GM23248 (cell line): ENCODE measurements around the gene TBCC. TPM values are rescaled to one million over a fixed set of nuclear protein-coding genes. Genes with fewer than 3 reads are reported as not detected.
"Not testable (repeated sequence)": the region's sequence is repeated elsewhere in the genome, so short reads cannot be mapped to it uniquely, and the experiment has no call there.

ENCODE experiments used
- DNase-seq: peaks from one replicate; pipeline ENCODE4 v3.0.0-alpha.2; 2015
- H2AFZ ChIP-seq: fragments of 200-600 bp; sonication (generic); 2 replicates; pipeline ENCODE4 v1.6.1; 2016; ENCODE audit warnings: antibody characterized with exemption
- H3F3A ChIP-seq: fragments of 200-600 bp; sonication (generic); 2 replicates; pipeline ENCODE4 v1.6.1; 2016; ENCODE audit warnings: mild to moderate bottlenecking, antibody characterized with exemption, mixed run types; ENCODE audit not compliant: insufficient read depth
- H3K27ac ChIP-seq: fragments of 200-600 bp; sonication (generic); 2 replicates; pipeline ENCODE4 v1.5.1; 2016; ENCODE audit warnings: mild to moderate bottlenecking
- H3K27me3 ChIP-seq: fragments of 200-600 bp; sonication (generic); replicated peaks from 2 replicates; pipeline ENCODE4 v1.6.1; 2016; ENCODE audit warnings: mild to moderate bottlenecking; ENCODE audit not compliant: insufficient read depth
- H3K36me3 ChIP-seq: fragments of 200-600 bp; sonication (generic); 2 replicates; pipeline ENCODE4 v1.6.1; 2016; ENCODE audit warnings: low read depth, mild to moderate bottlenecking
- H3K4me1 ChIP-seq: fragments of 200-600 bp; sonication (generic); 2 replicates; pipeline ENCODE4 v1.6.1; 2016; ENCODE audit warnings: mild to moderate bottlenecking; ENCODE audit not compliant: insufficient read depth
- H3K4me2 ChIP-seq: fragments of 200-600 bp; sonication (generic); one replicate; pipeline ENCODE4 v1.6.1; 2016; ENCODE audit warnings: mild to moderate bottlenecking; ENCODE audit not compliant: unreplicated experiment
- H3K4me3 ChIP-seq: fragments of 200-600 bp; sonication (generic); 2 replicates; pipeline ENCODE4 v1.5.1; 2016; ENCODE audit warnings: mild to moderate bottlenecking
- H3K79me2 ChIP-seq: fragments of 200-600 bp; sonication (generic); 2 replicates; pipeline ENCODE4 v1.6.1; 2016; ENCODE audit warnings: mild to moderate bottlenecking; ENCODE audit not compliant: insufficient read depth
- H3K9ac ChIP-seq: fragments of 200-600 bp; sonication (generic); 2 replicates; pipeline ENCODE4 v1.6.1; 2016; ENCODE audit warnings: mild to moderate bottlenecking
- H3K9me2 ChIP-seq: fragments of 200-600 bp; sonication (generic); 2 replicates; pipeline ENCODE4 v1.6.1; 2016; ENCODE audit warnings: mixed run types, mild to moderate bottlenecking, moderate library complexity; ENCODE audit not compliant: insufficient read depth
- H3K9me3 ChIP-seq: fragments of 200-600 bp; sonication (generic); one replicate; pipeline ENCODE4 v1.6.1; 2017; ENCODE audit warnings: low read depth
- H4K20me1 ChIP-seq: fragments of 200-600 bp; sonication (generic); 2 replicates; pipeline ENCODE4 v1.6.0; 2016; ENCODE audit not compliant: insufficient read depth
- EZH2 ChIP-seq: fragments of 200-600 bp; sonication (generic); IDR thresholded peaks from 2 replicates; pipeline ENCODE4 v1.6.1; 2018; ENCODE audit warnings: antibody characterized with exemption, mild to moderate bottlenecking; ENCODE audit not compliant: insufficient read depth, poor library complexity, severe bottlenecking
- EZH2phosphoT487 ChIP-seq: fragments of 200-600 bp; sonication (generic); IDR thresholded peaks from 2 replicates; pipeline ENCODE4 v1.6.1; 2018; ENCODE audit warnings: antibody characterized with exemption, moderate library complexity, mild to moderate bottlenecking, low read depth; ENCODE audit not compliant: insufficient read depth
- whole genome bisulfite sequencing, 2 experiments: methylation state at CpG; one replicate each; pipeline ENCODE4 v1.1.6; 2015 to 2017; ENCODE audit warnings: low lambda C conversion rate in 2 of 2, low coverage in 1 of 2; ENCODE audit errors: missing lambda C conversion rate in 2 of 2; 5-methylcytosine and 5-hydroxymethylcytosine counted together
- in situ Hi-C: fragments of 300-500 bp; cut with MboI; formaldehyde crosslinking; loops from 2 replicates; pipeline ENCODE4 v1.15.0; 2020
- polyA plus RNA-seq: library from polyadenylated mRNA; unstranded; fragments of >200 nt; fragmentation: Nextera tagmentation; extraction: Ambion mirVana; gene quantifications from 2 replicates; pipeline ENCODE4 v1.2.1, GENCODE V29; 2016
- total RNA-seq: library from RNA; depleted of rRNA; stranded (reverse); fragments of >200 nt; shearing (Covaris generic); gene quantifications from 2 replicates; pipeline ENCODE4 v1.2.3, GENCODE V29; 2014

Gene TBCC
- total and polyA plus RNA-seq, 2 experiments from 2014 or later, result 35.0 to 36.9 TPM

- in situ Hi-C loops, result no loop called here
- no peak overlapping the region for H2AFZ ChIP-seq
- DNase-seq, result no peak
- H3K9me2 ChIP-seq, result no peaks in the 10 kb centered on the region
- H3K9me3 ChIP-seq, result no peaks in the 10 kb centered on the region
- no peaks in the 10 kb centered on the region for H3K79me2 ChIP-seq
- no peak overlapping the region for H3K27ac ChIP-seq
- H3K4me2 ChIP-seq, result no peak overlapping the region
- WGBS, 2 experiments, result 90 to 93% methylated on average over 7 of the region's 7 CpGs
- no peaks in the 10 kb centered on the region for H3K36me3 ChIP-seq
- H3K27me3 ChIP-seq, result no peaks in the 10 kb centered on the region
- H3F3A ChIP-seq, result no peaks in the 10 kb centered on the region
- no peak overlapping the region for H3K4me3 ChIP-seq
- H4K20me1 ChIP-seq, result no peaks in the 10 kb centered on the region
- no peak for TF ChIP-seq EZH2phosphoT487
- H3K9ac ChIP-seq, result no peak overlapping the region
- no peaks in the 10 kb centered on the region for H3K4me1 ChIP-seq
Measured at GRCh38 chr6:42707595-42707994, 38.3 kb downstream of the TBCC start.

- Histone ChIP-seq H3K36me3 (no peaks in the 10 kb centered on the region), H3K4me1 (peaks cover 7% of the 10 kb centered on the region), H3K9me2 (no peaks in the 10 kb centered on the region), H3K27ac (no peak overlapping the region), H3K9me3 (no peaks in the 10 kb centered on the region), H3F3A (no peaks in the 10 kb centered on the region), H3K9ac (no peak overlapping the region), H4K20me1 (no peaks in the 10 kb centered on the region), H3K4me2 (no peak overlapping the region), H3K4me3 (no peak overlapping the region), H2AFZ (no peak overlapping the region), H3K79me2 (no peaks in the 10 kb centered on the region), H3K27me3 (no peaks in the 10 kb centered on the region)
- in situ Hi-C loops, result no loop called here
- TF ChIP-seq EZH2, result no peak
- no peak for TF ChIP-seq EZH2phosphoT487
- WGBS, 2 experiments, result 74 to 81% methylated on average over 4 of the region's 4 CpGs
- DNase-seq, result no peak
Measured at GRCh38 chr6:42704937-42705374, 40.9 kb downstream of the TBCC start.

GRCh38 chr6:42704251-42704936, 41.5 kb downstream of the TBCC start:
- Histone ChIP-seq H3K27ac (no peak overlapping the region), H3K9me2 (no peaks in the 10 kb centered on the region), H3K4me3 (no peak overlapping the region), H3K27me3 (no peaks in the 10 kb centered on the region), H3K9me3 (no peaks in the 10 kb centered on the region), H3F3A (no peaks in the 10 kb centered on the region), H4K20me1 (no peaks in the 10 kb centered on the region), H3K4me2 (no peak overlapping the region), H2AFZ (no peak overlapping the region), H3K9ac (no peak overlapping the region), H3K79me2 (no peaks in the 10 kb centered on the region), H3K36me3 (no peaks in the 10 kb centered on the region), H3K4me1 (peaks cover 7% of the 10 kb centered on the region)
- in situ Hi-C loops, result no loop called here
- 67 to 74% methylated on average over 24 of the region's 24 CpGs for WGBS, 2 experiments
- TF ChIP-seq EZH2phosphoT487 (no peak), EZH2 (no peak)
- no peak for DNase-seq

GRCh38 chr6:42702786-42703185, 43.1 kb downstream of the TBCC start:
- H3K36me3 ChIP-seq, H4K20me1 ChIP-seq, H3F3A ChIP-seq, H3K79me2 ChIP-seq, H3K4me2 ChIP-seq, H3K9me3 ChIP-seq, H2AFZ ChIP-seq, H3K27ac ChIP-seq, H3K4me1 ChIP-seq, in situ Hi-C loops, H3K27me3 ChIP-seq, H3K4me3 ChIP-seq, H3K9ac ChIP-seq, DNase-seq, H3K9me2 ChIP-seq: not testable (repeated sequence)
- WGBS, 2 experiments, result 96% methylated on average over 3 of the region's 3 CpGs

GRCh38 chr6:42702200-42702599, 43.7 kb downstream of the TBCC start:
- H3F3A ChIP-seq, result no peaks in the 10 kb centered on the region; the same call in 1 of the 2 replicates
- H3K36me3 ChIP-seq, result no peaks in the 10 kb centered on the region
- no peaks in the 10 kb centered on the region for H3K9me2 ChIP-seq
- WGBS, 2 experiments, result 83 to 84% methylated on average over 2 of the region's 2 CpGs
- H2AFZ ChIP-seq, result no peak overlapping the region
- TF ChIP-seq EZH2phosphoT487 (no peak), EZH2 (no peak)
- no peaks in the 10 kb centered on the region for H3K27me3 ChIP-seq
- H3K4me1 ChIP-seq, result peaks cover 8% of the 10 kb centered on the region
- no peaks in the 10 kb centered on the region for H4K20me1 ChIP-seq
- DNase-seq, result peak; percentile 43
- H3K9ac ChIP-seq, result no peak overlapping the region
- no peak overlapping the region for H3K4me3 ChIP-seq
- H3K9me3 ChIP-seq, result no peaks in the 10 kb centered on the region
- H3K79me2 ChIP-seq, result no peaks in the 10 kb centered on the region
- H3K27ac ChIP-seq, result no peak overlapping the region
- H3K4me2 ChIP-seq, result no peak overlapping the region
- in situ Hi-C loops, result no loop called here
